Naive thymus-derived CD4-positive, alpha-beta T cell (primary cell): ENCODE data around the gene MYT1. TPM values are rescaled to one million over a fixed set of nuclear protein-coding genes. Genes with fewer than 3 reads are reported as not detected.
"Not testable (repeated sequence)": the region's sequence is repeated elsewhere in the genome, so short reads cannot be mapped to it uniquely, and the experiment has no call there.

Source experiments
- ATAC-seq: fragments of 150-1000 bp; cut with Tn5 transposase; 2 replicates; pipeline ENCODE4 v1.10.0; 2021; ENCODE audit warnings: mild to moderate bottlenecking, moderate library complexity
- CTCF ChIA-PET: fragments of 350-600 bp; sonication (Branson Sonifier 250); formaldehyde crosslinking; loops from one replicate; lab custom pipeline; 2021; ENCODE audit warnings: antibody characterized with exemption; lab: Charles Lee
- POLR2A ChIA-PET: fragments of 350-600 bp; sonication (Branson Sonifier 250); formaldehyde crosslinking; loops from one replicate; lab custom pipeline; 2021; ENCODE audit warnings: antibody characterized with exemption, inconsistent platforms; lab: Charles Lee
- DNase-seq, 9 donors: peaks; one replicate each; pipeline versions ENCODE4 v3.0.0 to v3.0.0-alpha.2; 2020 to 2022; ENCODE audit warnings: mixed read lengths in 1 of 9
- H3K27ac ChIP-seq: one replicate; pipeline ENCODE4 v1.7.0; 2013; ENCODE audit warnings: mild to moderate bottlenecking, low read depth, low read length, moderate library complexity
- H3K27me3 ChIP-seq, 2 donors: one replicate each; pipeline ENCODE4 v1.7.0; 2013; ENCODE audit warnings: low read length in 2 of 2, mild to moderate bottlenecking in 2 of 2, moderate library complexity in 2 of 2; ENCODE audit not compliant: control insufficient read depth in 2 of 2, insufficient read depth in 2 of 2
- H3K36me3 ChIP-seq, 3 experiments: 1 replicate in 2 of 3; 2 replicates in 1 of 3; pipeline ENCODE4 v1.7.0; 2013; ENCODE audit warnings: low read length in 3 of 3, mild to moderate bottlenecking in 3 of 3, moderate library complexity in 1 of 3; ENCODE audit not compliant: insufficient read depth in 3 of 3, control insufficient read depth in 2 of 3
- H3K4me1 ChIP-seq, 2 donors: one replicate each; pipeline ENCODE4 v1.7.0; 2013; ENCODE audit warnings: low read length in 2 of 2, mild to moderate bottlenecking in 2 of 2, moderate library complexity in 1 of 2; ENCODE audit not compliant: control insufficient read depth in 2 of 2, insufficient read depth in 2 of 2
- H3K4me3 ChIP-seq: 2 replicates; pipeline ENCODE4 v1.7.0; 2013; ENCODE audit warnings: mild to moderate bottlenecking, low read length
- H3K9me3 ChIP-seq, 3 experiments: 1 replicate in 2 of 3; 2 replicates in 1 of 3; pipeline ENCODE4 v1.7.0; 2013; ENCODE audit warnings: low read length in 3 of 3; ENCODE audit not compliant: control insufficient read depth in 2 of 3
- H3K27ac Mint-ChIP-seq, 9 donors: one replicate each; pipeline ENCODE4 v1.8.0; 2020 to 2022; ENCODE audit warnings: mixed read lengths in 9 of 9, mild to moderate bottlenecking in 8 of 9, moderate library complexity in 5 of 9, inconsistent platforms in 2 of 9
- H3K27me3 Mint-ChIP-seq, 5 donors: one replicate each; pipeline ENCODE4 v1.8.0; 2021 to 2022; ENCODE audit warnings: mixed read lengths in 5 of 5, mild to moderate bottlenecking in 1 of 5
- H3K36me3 Mint-ChIP-seq, 5 donors: one replicate each; pipeline ENCODE4 v1.8.0; 2020 to 2022; ENCODE audit warnings: mixed read lengths in 5 of 5, mild to moderate bottlenecking in 3 of 5, inconsistent platforms in 1 of 5
- H3K4me1 Mint-ChIP-seq, 7 donors: one replicate each; pipeline ENCODE4 v1.8.0; 2020 to 2022; ENCODE audit warnings: mixed read lengths in 7 of 7, mild to moderate bottlenecking in 3 of 7, inconsistent platforms in 1 of 7
- H3K4me3 Mint-ChIP-seq, 10 donors: one replicate each; pipeline ENCODE4 v1.8.0; 2020 to 2022; ENCODE audit warnings: mild to moderate bottlenecking in 10 of 10, mixed read lengths in 10 of 10, moderate library complexity in 6 of 10, inconsistent platforms in 2 of 10
- H3K9me3 Mint-ChIP-seq, 11 donors: one replicate each; pipeline ENCODE4 v1.8.0; 2020 to 2022; ENCODE audit warnings: mixed read lengths in 11 of 11, mild to moderate bottlenecking in 4 of 11, inconsistent platforms in 1 of 11, moderate library complexity in 1 of 11
- intact Hi-C, 2 donors: fragments of 100-400 bp; cut with micrococcal nuclease; formaldehyde crosslinking; loops; one replicate each; pipeline ENCODE4 v1.15.1; 2023
- polyA plus RNA-seq, 2 donors: library from polyadenylated mRNA; unstranded; fragments of 300-500 nt; fragmentation: Illumina TruSeq; gene quantifications; one replicate each; pipeline ENCODE4 v1.2.3, GENCODE V29; 2021
- total RNA-seq, 6 experiments: library from RNA in 5 of 6; stranded (reverse) in 5 of 6; gene quantifications; 1 replicate in 5 of 6; 2 replicates in 1 of 6; pipeline ENCODE4 v1.2.3 and lab custom pipeline; 2021 to 2026

The MYT1 gene
- total and polyA plus RNA-seq, 7 experiments from 2014 or later: not detected

DNA sequence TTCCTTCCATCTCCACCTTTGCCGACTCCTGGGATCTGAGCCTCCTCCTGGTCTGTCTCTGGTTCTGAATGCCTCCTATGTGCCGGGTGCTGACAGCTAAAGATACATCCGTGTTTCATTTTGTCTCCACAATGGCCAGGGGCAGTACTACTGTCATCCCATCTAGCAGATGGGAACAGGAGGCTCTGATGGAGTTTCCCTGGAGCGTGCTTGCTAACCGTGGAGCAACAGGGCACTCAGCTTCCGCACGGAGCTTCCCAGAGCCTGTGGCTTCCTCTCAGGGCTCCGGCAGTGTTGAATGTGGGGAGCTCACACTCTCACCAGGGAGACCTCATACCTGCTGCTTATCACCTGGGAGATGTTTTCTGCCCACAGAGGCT lies 45.0 kb upstream of the MYT1 start:
- Histone ChIP-seq H3K27ac (no peak overlapping the region), H3K9me3 (no peaks in the 10 kb centered on the region), H3K27me3 (no peaks in the 10 kb centered on the region), H3K4me3 (no peak overlapping the region), H3K4me1 (peaks cover 5 to 9% of the 10 kb centered on the region in 2 donors), H3K36me3 (no peaks in the 10 kb centered on the region)
- Mint-ChIP-seq H3K4me3 (peak overlapping the region in 2 of 10 donors; percentile 12 to 76), H3K27me3 (peaks cover 0 to 26% (median 0%) of the 10 kb centered on the region in 5 donors), H3K27ac (peak overlapping the region in 1 of 9 donors; percentile 67), H3K9me3 (peaks cover 0 to 4% (median 0%) of the 10 kb centered on the region in 11 donors), H3K4me1 (peaks cover 0 to 10% (median 8%) of the 10 kb centered on the region in 7 donors), H3K36me3 (no peaks in the 10 kb centered on the region)
- DNase-seq (peak in 1 of 9 donors; percentile 17), ATAC-seq (no peak)
- POLR2A ChIA-PET: interaction anchor here (0.6 to 2.6 kb wide), 4 partner anchors 36 to 210 kb away, joined by 3 to 18 read pairs (median 8); partner anchors contain the start of gene LKAAEAR1
- CTCF ChIA-PET: interaction anchor here (2.4 to 4.7 kb wide), 2 partner anchors 36 to 80 kb away, joined by 32 to 55 read pairs; partner anchors contain the start of gene LKAAEAR1
- intact Hi-C loops: no loop called here

DNA sequence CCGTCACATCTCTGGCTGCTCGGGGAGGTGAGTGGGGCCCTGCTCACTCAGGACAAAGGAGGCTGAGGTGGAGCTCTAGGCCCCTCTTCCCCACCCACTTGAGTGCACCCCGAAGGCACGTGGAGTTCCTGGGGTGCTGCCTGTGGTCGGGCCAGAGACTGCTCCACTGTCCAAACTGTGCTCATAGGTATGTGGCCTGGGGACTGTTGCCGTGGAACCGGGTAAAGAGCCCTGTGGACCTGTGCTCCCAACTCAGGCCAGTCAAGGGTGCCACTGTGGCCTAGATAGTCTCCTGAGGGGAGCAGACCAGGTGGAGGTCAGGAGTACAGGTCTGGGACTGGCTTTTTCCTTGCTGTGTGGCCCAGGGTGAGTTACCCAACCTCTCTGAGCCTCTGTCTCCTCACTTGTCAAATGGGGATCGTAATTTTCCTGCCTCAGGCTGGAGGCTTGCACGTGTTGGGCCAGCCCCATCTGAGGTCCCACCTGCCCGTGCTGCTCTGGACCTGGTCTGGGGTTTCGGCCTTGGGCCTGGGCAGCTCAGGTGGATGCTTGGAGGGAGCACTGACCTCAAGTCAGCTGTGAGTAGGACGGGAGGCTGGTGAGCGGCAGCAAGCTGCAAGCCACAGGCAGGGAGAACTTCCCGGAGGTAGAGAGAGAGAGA lies 44.4 kb upstream of the MYT1 start:
- intact Hi-C loops: loop anchor here (1.0 to 5.0 kb wide), 11 partner anchors 18 to 582 kb away; partner anchors contain the start of genes ARFRP1 (in 1 of the 2), PRPF6 (in 1 of the 2), TPD52L2 (in 1 of the 2) and UCKL1 (in 1 of the 2)
- H3K4me1 Mint-ChIP-seq: peaks cover 0 to 10% (median 8%) of the 10 kb centered on the region in 7 donors
- ATAC-seq (peak; percentile 18), DNase-seq (peak in 3 of 9 donors; percentile 2 to 24 (median 14))
- peak overlapping the region; percentile 69 to 85 (median 78) for H3K27ac Mint-ChIP-seq
- peaks cover 0 to 28% (median 0%) of the 10 kb centered on the region in 5 donors for H3K27me3 Mint-ChIP-seq
- Histone ChIP-seq H3K4me1 (peaks cover 5 to 9% of the 10 kb centered on the region in 2 donors), H3K27ac (peak overlapping the region; percentile 22), H3K9me3 (no peaks in the 10 kb centered on the region), H3K4me3 (peak overlapping the region; percentile 36), H3K36me3 (no peaks in the 10 kb centered on the region), H3K27me3 (no peaks in the 10 kb centered on the region)
- CTCF ChIA-PET: interaction anchor here (0.6 to 4.7 kb wide), 9 partner anchors 34 to 214 kb away, joined by 3 to 55 read pairs (median 3); partner anchors contain the start of gene LKAAEAR1
- peak overlapping the region; percentile 39 to 80 (median 73) for H3K4me3 Mint-ChIP-seq
- peaks cover 0 to 4% (median 0%) of the 10 kb centered on the region in 11 donors for H3K9me3 Mint-ChIP-seq
- POLR2A ChIA-PET: interaction anchor here (0.8 to 2.6 kb wide), 6 partner anchors 9 to 256 kb away, joined by 3 to 18 read pairs (median 4); partner anchors contain the start of gene LKAAEAR1
- no peaks in the 10 kb centered on the region for H3K36me3 Mint-ChIP-seq

DNA sequence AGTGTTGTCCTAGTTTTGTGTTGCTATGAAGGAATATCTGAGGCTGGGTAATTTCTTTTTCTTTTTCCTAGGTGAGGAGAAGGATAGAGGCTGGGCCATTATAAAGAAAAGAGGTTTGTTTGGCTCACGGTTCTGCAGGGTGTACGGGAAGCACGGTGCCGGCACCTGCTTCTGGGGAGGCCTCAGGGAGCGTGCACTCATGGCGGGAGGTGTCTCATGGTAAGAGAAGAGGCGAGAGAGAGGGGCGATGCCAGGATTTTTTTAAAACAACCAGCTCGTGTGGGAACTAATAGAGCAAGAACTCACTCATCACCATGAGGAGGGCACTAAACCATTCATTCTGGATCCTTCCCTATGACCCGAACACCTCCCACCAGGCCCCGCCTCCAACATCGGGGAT lies 42.7 kb upstream of the MYT1 start:
- Mint-ChIP-seq H3K36me3 (no peaks in the 10 kb centered on the region), H3K27ac (peak overlapping the region in 1 of 9 donors; percentile 41), H3K4me3 (no peak overlapping the region), H3K9me3 (peaks cover 0 to 4% (median 0%) of the 10 kb centered on the region in 11 donors), H3K4me1 (peaks cover 0 to 10% (median 8%) of the 10 kb centered on the region in 7 donors), H3K27me3 (peaks cover 0 to 28% (median 0%) of the 10 kb centered on the region in 5 donors)
- no peaks in the 10 kb centered on the region for H3K9me3 ChIP-seq
- intact Hi-C loops: loop anchor here (2.0 to 5.0 kb wide), 4 partner anchors 141 to 414 kb away; partner anchors contain the start of genes ARFRP1 (in 1 of the 2), PRPF6 (in 1 of the 2), TPD52L2 (in 1 of the 2) and ZGPAT (in 1 of the 2)
- H3K36me3 ChIP-seq: no peaks in the 10 kb centered on the region
- H3K4me3 ChIP-seq: no peak overlapping the region
- DNase-seq (no peak), ATAC-seq (no peak)
- CTCF ChIA-PET: interaction anchor here (0.8 to 4.7 kb wide), 6 partner anchors 38 to 263 kb away, joined by 3 to 55 read pairs (median 4); partner anchors contain the start of genes LKAAEAR1 and RGS19
- no peak overlapping the region for H3K27ac ChIP-seq
- H3K27me3 ChIP-seq: no peaks in the 10 kb centered on the region
- H3K4me1 ChIP-seq: peaks cover 5 to 9% of the 10 kb centered on the region in 2 donors
- POLR2A ChIA-PET: interaction anchor here (1.4 kb wide), 1 partner anchor 42 kb away, joined by 6 read pairs; the partner anchor contains the start of genes OPRL1 and RGS19

DNA sequence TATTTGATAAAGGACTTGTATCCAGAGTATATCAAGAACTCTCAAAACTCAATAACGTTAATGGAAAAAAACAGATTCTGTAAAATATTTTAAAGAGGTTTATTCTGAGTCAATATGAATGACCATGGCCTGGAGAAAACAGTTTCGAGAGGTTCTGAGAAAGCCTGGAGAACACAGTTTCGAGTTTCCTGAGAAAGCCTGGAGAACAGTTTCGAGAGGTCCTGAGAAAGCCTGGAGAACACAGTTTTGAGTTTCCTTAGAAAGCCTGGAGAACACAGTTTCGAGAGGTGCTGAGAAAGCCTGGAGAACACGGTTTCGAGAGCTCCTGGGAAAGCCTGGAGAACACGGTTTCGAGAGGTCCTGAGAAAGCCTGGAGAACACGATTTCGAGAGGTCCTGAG lies 41.3 kb upstream of the MYT1 start:
- POLR2A ChIA-PET: interaction anchor here (0.6 to 0.7 kb wide), 2 partner anchors 27 to 50 kb away, joined by 3 to 4 read pairs; no protein-coding TSS in a partner anchor
- intact Hi-C loops: loop anchor here in 1 of 2 donors (5.0 kb wide), 1 partner anchor 416 kb away; the partner anchor contains the start of genes ARFRP1 and ZGPAT

DNA sequence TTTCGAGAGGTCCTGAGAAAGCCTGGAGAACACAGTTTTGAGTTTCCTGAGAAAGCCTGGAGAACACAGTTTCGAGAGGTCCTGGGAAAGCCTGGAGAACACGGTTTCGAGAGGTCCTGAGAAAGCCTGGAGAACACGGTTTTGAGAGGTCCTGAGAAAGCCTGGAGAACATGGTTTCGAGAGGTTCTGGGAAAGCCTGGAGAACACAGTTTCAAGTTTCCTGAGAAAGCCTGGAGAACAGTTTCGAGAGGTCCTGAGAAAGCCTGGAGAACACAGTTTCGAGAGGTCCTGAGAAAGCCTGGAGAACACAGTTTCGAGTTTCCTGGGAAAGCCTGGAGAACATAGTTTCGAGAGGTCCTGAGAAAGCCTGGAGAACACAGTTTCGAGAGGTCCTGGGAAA lies 40.7 kb upstream of the MYT1 start:
- not testable (repeated sequence) for H3K36me3 ChIP-seq, H3K4me3 ChIP-seq, H3K4me1 ChIP-seq, H3K4me1 Mint-ChIP-seq, H3K9me3 ChIP-seq, ATAC-seq, H3K9me3 Mint-ChIP-seq, DNase-seq, H3K27me3 ChIP-seq, H3K36me3 Mint-ChIP-seq, H3K27ac ChIP-seq, H3K27ac Mint-ChIP-seq, H3K4me3 Mint-ChIP-seq
- POLR2A ChIA-PET: interaction anchor here (0.7 kb wide), 1 partner anchor 28 kb away, joined by 4 read pairs; no protein-coding TSS in a partner anchor
- CTCF ChIA-PET: interaction anchor here (0.7 kb wide), 1 partner anchor 50 kb away, joined by 5 read pairs; no protein-coding TSS in a partner anchor
- intact Hi-C loops: loop anchor here in 1 of 2 donors (5.0 kb wide), 1 partner anchor 416 kb away; the partner anchor contains the start of genes ARFRP1 and ZGPAT
- H3K27me3 Mint-ChIP-seq: peaks cover 4 to 31% (median 8%) of the 10 kb centered on the region in 5 donors

More for the DNA sequence above, 41.3 kb upstream of the MYT1 start:
- H3K9me3 Mint-ChIP-seq, H3K27me3 ChIP-seq, ATAC-seq, H3K9me3 ChIP-seq, H3K4me3 Mint-ChIP-seq, DNase-seq, H3K4me1 ChIP-seq, H3K36me3 Mint-ChIP-seq, H3K4me1 Mint-ChIP-seq, H3K27ac ChIP-seq, H3K4me3 ChIP-seq, H3K36me3 ChIP-seq, H3K27ac Mint-ChIP-seq: not testable (repeated sequence)
- CTCF ChIA-PET: interaction anchor here (0.7 to 1.4 kb wide), 3 partner anchors 49 to 84 kb away, joined by 3 to 5 read pairs (median 4); no protein-coding TSS in a partner anchor
- peaks cover 0 to 28% (median 2%) of the 10 kb centered on the region in 5 donors for H3K27me3 Mint-ChIP-seq

DNA sequence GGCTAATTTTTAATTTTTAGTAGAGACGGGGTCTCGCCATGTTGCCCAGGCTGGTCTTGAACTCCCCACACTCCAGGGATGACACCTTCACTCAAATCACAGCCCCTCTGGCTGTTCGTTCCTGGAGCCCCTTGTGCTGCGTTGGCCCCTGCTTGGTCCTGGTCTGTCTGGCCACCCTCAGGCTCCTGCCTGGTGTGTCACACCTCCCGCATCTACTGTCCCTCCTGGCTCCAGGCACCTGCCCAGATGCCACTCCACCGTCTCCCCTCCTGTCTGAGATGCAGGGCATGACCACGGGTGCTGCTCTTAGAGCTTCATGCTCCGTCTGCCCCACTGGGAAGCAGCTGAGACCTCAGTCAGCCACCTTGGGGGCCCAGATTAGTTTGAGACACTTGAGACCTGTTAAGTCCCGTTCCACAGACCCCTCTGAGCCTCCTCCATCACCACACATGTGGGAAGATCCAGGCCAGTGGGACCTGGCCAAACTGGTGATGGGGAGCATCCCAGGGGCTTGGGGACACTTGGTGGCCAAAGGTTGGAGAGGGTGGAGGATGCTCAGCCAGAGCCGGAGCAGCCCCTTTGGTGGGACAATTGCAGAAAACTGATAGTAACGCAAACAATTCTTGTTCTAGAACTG lies 35.0 kb upstream of the MYT1 start:
- H3K36me3 Mint-ChIP-seq: no peaks in the 10 kb centered on the region
- DNase-seq (no peak), ATAC-seq (no peak)
- Histone ChIP-seq H3K4me1 (no peaks in the 10 kb centered on the region), H3K27ac (no peak overlapping the region), H3K9me3 (no peaks in the 10 kb centered on the region), H3K27me3 (no peaks in the 10 kb centered on the region), H3K36me3 (no peaks in the 10 kb centered on the region), H3K4me3 (no peak overlapping the region)
- peaks cover 11 to 27% (median 24%) of the 10 kb centered on the region in 5 donors for H3K27me3 Mint-ChIP-seq
- ChIA-PET POLR2A (no interaction called here), CTCF (no interaction called here)
- no peak overlapping the region for H3K4me3 Mint-ChIP-seq
- no peak overlapping the region for H3K27ac Mint-ChIP-seq
- H3K9me3 Mint-ChIP-seq: peaks cover 0 to 4% (median 0%) of the 10 kb centered on the region in 11 donors
- intact Hi-C loops: no loop called here
- H3K4me1 Mint-ChIP-seq: peaks cover 0 to 6% (median 0%) of the 10 kb centered on the region in 7 donors
